ENCODE data around the gene NF1. TPM values are rescaled to one million over a fixed set of nuclear protein-coding genes. Genes with fewer than 3 reads are reported as not detected.

NF1 gene
- total RNA-seq, 1 donor from 2014 or later = 82.5 TPM

DNA sequence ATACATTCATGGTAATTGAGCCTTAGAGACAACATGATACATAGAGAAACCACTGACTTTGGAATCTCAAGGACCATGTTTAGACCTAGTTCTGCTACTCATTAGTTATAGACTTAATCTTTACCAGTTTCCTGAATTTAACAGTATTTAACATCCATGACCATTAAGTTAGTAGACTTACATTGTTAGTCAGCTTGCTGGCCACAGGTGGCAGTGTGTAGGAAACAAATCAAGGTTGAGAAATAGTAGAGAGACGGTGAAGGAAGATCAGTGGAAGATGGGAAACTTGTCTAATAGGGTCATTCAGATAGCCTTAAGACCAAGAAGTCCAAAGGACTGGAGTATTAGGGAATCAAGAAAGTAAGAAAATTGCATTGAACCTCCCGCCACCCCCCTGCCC lies 171.3 kb downstream of the NF1 start:
- H3K27me3 Mint-ChIP-seq = no peaks in the 10 kb centered on the region
- TF ChIP-seq, protein P1, sequence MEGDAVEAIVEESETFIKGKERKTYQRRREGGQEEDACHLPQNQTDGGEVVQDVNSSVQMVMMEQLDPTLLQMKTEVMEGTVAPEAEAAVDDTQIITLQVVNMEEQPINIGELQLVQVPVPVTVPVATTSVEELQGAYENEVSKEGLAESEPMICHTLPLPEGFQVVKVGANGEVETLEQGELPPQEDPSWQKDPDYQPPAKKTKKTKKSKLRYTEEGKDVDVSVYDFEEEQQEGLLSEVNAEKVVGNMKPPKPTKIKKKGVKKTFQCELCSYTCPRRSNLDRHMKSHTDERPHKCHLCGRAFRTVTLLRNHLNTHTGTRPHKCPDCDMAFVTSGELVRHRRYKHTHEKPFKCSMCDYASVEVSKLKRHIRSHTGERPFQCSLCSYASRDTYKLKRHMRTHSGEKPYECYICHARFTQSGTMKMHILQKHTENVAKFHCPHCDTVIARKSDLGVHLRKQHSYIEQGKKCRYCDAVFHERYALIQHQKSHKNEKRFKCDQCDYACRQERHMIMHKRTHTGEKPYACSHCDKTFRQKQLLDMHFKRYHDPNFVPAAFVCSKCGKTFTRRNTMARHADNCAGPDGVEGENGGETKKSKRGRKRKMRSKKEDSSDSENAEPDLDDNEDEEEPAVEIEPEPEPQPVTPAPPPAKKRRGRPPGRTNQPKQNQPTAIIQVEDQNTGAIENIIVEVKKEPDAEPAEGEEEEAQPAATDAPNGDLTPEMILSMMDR (IDR thresholded peaks at IDR 0.05; ENCODE audit: unreplicated experiment) = peak; percentile 18
- peaks cover 29% of the 10 kb centered on the region for H3K36me3 Mint-ChIP-seq (ENCODE audit: insufficient read depth)
- H3K4me3 Mint-ChIP-seq (ENCODE audit: low read depth) = no peak overlapping the region
- no peak for DNase-seq (ENCODE audit: low spot score, unreplicated experiment)
- peaks cover 5% of the 10 kb centered on the region for H3K4me1 Mint-ChIP-seq (ENCODE audit: low read depth)
- H3K27ac Mint-ChIP-seq = no peak overlapping the region
- no peaks in the 10 kb centered on the region for H3K9me3 Mint-ChIP-seq (ENCODE audit: low read depth)

DNA sequence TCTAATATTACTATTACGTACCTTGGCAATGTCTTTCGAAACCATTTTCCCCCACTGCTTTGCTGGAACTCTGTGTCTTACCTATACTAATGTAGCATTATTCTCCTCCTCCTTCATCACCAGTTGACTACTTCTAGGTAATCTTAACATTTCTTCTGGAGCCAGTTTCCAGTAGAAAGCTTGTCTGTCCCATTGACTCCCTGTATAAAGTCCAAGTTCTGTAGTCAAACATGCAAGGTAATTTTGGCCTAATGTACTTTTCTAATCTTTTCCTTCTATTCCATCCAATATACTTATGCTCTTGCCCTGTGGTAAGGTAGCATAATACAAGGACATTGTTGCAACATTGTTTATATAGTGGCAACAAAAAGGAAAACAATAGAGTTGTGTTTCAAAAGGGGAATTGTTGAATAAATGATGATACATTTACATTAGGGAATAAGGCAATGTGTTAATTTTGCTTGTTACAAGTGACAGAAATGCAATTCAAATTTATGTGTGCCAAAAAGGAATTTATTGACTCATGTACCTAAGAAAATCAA lies 174.3 kb downstream of the NF1 start:
- peaks cover 5% of the 10 kb centered on the region for H3K4me1 Mint-ChIP-seq (ENCODE audit: low read depth)
- no peak for DNase-seq (ENCODE audit: low spot score, unreplicated experiment)
- H3K36me3 Mint-ChIP-seq (ENCODE audit: insufficient read depth) = peaks cover 38% of the 10 kb centered on the region
- H3K27ac Mint-ChIP-seq = no peak overlapping the region
- H3K27me3 Mint-ChIP-seq = no peaks in the 10 kb centered on the region
- TF ChIP-seq, protein P1 (IDR thresholded peaks at IDR 0.05; ENCODE audit: unreplicated experiment) = no peak
- no peak overlapping the region for H3K4me3 Mint-ChIP-seq (ENCODE audit: low read depth)
- no peaks in the 10 kb centered on the region for H3K9me3 Mint-ChIP-seq (ENCODE audit: low read depth)

GRCh38 chr17:31269578-31269983 lies 174.8 kb downstream of the NF1 start:
- no peak for DNase-seq (ENCODE audit: low spot score, unreplicated experiment)

DNA sequence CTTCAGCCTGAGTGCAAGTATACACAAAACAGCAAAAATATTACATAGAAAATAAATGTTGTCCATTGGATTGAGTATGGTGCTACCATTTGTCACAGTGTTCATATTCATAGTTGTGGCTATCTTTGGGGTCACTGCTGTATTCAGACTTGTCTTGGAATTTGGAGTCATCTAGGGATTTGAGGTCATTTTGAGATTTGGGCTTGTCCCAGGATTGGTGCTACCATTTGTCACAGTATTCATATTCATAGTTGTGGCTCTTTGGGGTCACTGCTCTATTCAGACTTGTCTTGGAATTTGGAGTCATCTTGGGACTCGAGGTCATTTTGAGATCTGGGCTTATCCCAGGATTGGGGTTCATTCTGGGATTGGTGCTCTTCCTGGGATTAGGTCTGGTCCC lies 177.5 kb downstream of the NF1 start:
- H3K9me3 Mint-ChIP-seq (ENCODE audit: low read depth) = no peaks in the 10 kb centered on the region
- peaks cover 35% of the 10 kb centered on the region for H3K36me3 Mint-ChIP-seq (ENCODE audit: insufficient read depth)

More at GRCh38 chr17:31269578-31269983, 174.8 kb downstream of the NF1 start:
- no peaks in the 10 kb centered on the region for H3K27me3 Mint-ChIP-seq
- TF ChIP-seq, protein P1 (IDR thresholded peaks at IDR 0.05; ENCODE audit: unreplicated experiment) = no peak
- H3K9me3 Mint-ChIP-seq (ENCODE audit: low read depth) = no peaks in the 10 kb centered on the region
- peaks cover 5% of the 10 kb centered on the region for H3K4me1 Mint-ChIP-seq (ENCODE audit: low read depth)
- H3K36me3 Mint-ChIP-seq (ENCODE audit: insufficient read depth) = peaks cover 38% of the 10 kb centered on the region
- H3K4me3 Mint-ChIP-seq (ENCODE audit: low read depth) = no peak overlapping the region
- H3K27ac Mint-ChIP-seq = peak overlapping the region; percentile 33

DNA sequence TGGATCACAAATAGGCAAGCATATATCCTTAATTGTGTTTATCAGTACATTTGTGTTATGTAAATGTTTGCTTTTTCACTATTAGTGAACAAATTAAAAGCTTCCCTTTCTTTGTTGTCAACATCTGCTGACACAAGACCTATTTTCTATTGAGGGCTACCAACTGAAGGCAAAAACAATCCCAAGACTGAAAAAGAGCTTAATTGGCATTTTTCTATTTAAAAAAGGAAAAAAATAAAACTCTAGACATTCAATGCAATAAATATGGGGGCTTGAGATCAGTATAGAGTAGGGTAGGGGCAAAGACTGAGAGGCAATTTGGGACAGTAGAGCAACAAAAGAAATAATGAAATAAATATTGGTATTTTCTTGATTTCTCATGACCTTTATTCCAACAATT lies 178.0 kb downstream of the NF1 start:
- TF ChIP-seq, protein P1 (IDR thresholded peaks at IDR 0.05; ENCODE audit: unreplicated experiment) = no peak
- H3K27ac Mint-ChIP-seq = no peak overlapping the region
- H3K4me3 Mint-ChIP-seq (ENCODE audit: low read depth) = no peak overlapping the region
- DNase-seq (ENCODE audit: low spot score, unreplicated experiment) = no peak
- H3K9me3 Mint-ChIP-seq (ENCODE audit: low read depth) = no peaks in the 10 kb centered on the region
- H3K36me3 Mint-ChIP-seq (ENCODE audit: insufficient read depth) = peaks cover 32% of the 10 kb centered on the region
- H3K27me3 Mint-ChIP-seq = no peaks in the 10 kb centered on the region
- peaks cover 5% of the 10 kb centered on the region for H3K4me1 Mint-ChIP-seq (ENCODE audit: low read depth)

More for the DNA sequence above, 177.5 kb downstream of the NF1 start:
- no peak overlapping the region for H3K4me3 Mint-ChIP-seq (ENCODE audit: low read depth)
- no peak overlapping the region for H3K27ac Mint-ChIP-seq
- no peaks in the 10 kb centered on the region for H3K27me3 Mint-ChIP-seq
- H3K4me1 Mint-ChIP-seq (ENCODE audit: low read depth) = peaks cover 5% of the 10 kb centered on the region
- TF ChIP-seq, protein P1 (IDR thresholded peaks at IDR 0.05; ENCODE audit: unreplicated experiment) = no peak
- DNase-seq (ENCODE audit: low spot score, unreplicated experiment) = no peak

Measured in progenitor cell of endocrine pancreas (in vitro differentiated cells).